ENCODE measurements around the gene GLT6D1. TPM values are rescaled to one million over a fixed set of nuclear protein-coding genes. Genes with fewer than 3 reads are reported as not detected.

Gene GLT6D1
- total RNA-seq, 1 donor = not detected

GRCh38 chr9:135591506-135592330 lies 47.6 kb downstream of the GLT6D1 start:
- no peaks in the 10 kb centered on the region for H3K9me3 ChIP-seq (ENCODE audit: low read depth, low read length)
- H3K27me3 ChIP-seq (ENCODE audit: insufficient read depth, low read length) = peaks cover 2% of the 10 kb centered on the region
- H3K4me1 ChIP-seq (ENCODE audit: insufficient read depth, low read length) = no peaks in the 10 kb centered on the region
- no peak overlapping the region for H3K4me3 ChIP-seq (ENCODE audit: low read length)

- Histone ChIP-seq H3K9me3 (ENCODE audit: low read depth, low read length) (no peaks in the 10 kb centered on the region), H3K4me3 (ENCODE audit: low read length) (no peak overlapping the region), H3K4me1 (ENCODE audit: insufficient read depth, low read length) (no peaks in the 10 kb centered on the region), H3K27me3 (ENCODE audit: insufficient read depth, low read length) (peaks cover 2% of the 10 kb centered on the region)
Measured at GRCh38 chr9:135590486-135591079, 48.8 kb downstream of the GLT6D1 start.

- no peaks in the 10 kb centered on the region for H3K9me3 ChIP-seq (ENCODE audit: low read depth, low read length)
- no peak overlapping the region for H3K4me3 ChIP-seq (ENCODE audit: low read length)
- no peaks in the 10 kb centered on the region for H3K4me1 ChIP-seq (ENCODE audit: insufficient read depth, low read length)
- peaks cover 2% of the 10 kb centered on the region for H3K27me3 ChIP-seq (ENCODE audit: insufficient read depth, low read length)
Measured at GRCh38 chr9:135589596-135590485, 49.5 kb downstream of the GLT6D1 start.

GRCh38 chr9:135588886-135589595 lies 50.3 kb downstream of the GLT6D1 start:
- H3K4me1 ChIP-seq (ENCODE audit: insufficient read depth, low read length) = no peaks in the 10 kb centered on the region
- H3K4me3 ChIP-seq (ENCODE audit: low read length) = no peak overlapping the region
- no peaks in the 10 kb centered on the region for H3K27me3 ChIP-seq (ENCODE audit: insufficient read depth, low read length)
- no peaks in the 10 kb centered on the region for H3K9me3 ChIP-seq (ENCODE audit: low read depth, low read length)

GRCh38 chr9:135588371-135588770 lies 51.0 kb downstream of the GLT6D1 start:
- H3K4me1 ChIP-seq (ENCODE audit: insufficient read depth, low read length) = no peaks in the 10 kb centered on the region
- H3K27me3 ChIP-seq (ENCODE audit: insufficient read depth, low read length) = no peaks in the 10 kb centered on the region
- no peak overlapping the region for H3K4me3 ChIP-seq (ENCODE audit: low read length)
- H3K9me3 ChIP-seq (ENCODE audit: low read depth, low read length) = no peaks in the 10 kb centered on the region

GRCh38 chr9:135587658-135588057 lies 51.7 kb downstream of the GLT6D1 start:
- Histone ChIP-seq H3K4me3 (ENCODE audit: low read length) (no peak overlapping the region), H3K27me3 (ENCODE audit: insufficient read depth, low read length) (no peaks in the 10 kb centered on the region), H3K4me1 (ENCODE audit: insufficient read depth, low read length) (no peaks in the 10 kb centered on the region), H3K9me3 (ENCODE audit: low read depth, low read length) (no peaks in the 10 kb centered on the region)

GRCh38 chr9:135586601-135587109 lies 52.7 kb downstream of the GLT6D1 start:
- Histone ChIP-seq H3K9me3 (ENCODE audit: low read depth, low read length) (no peaks in the 10 kb centered on the region), H3K4me3 (ENCODE audit: low read length) (no peak overlapping the region), H3K4me1 (ENCODE audit: insufficient read depth, low read length) (no peaks in the 10 kb centered on the region), H3K27me3 (ENCODE audit: insufficient read depth, low read length) (no peaks in the 10 kb centered on the region)

GRCh38 chr9:135584934-135585333 lies 54.4 kb downstream of the GLT6D1 start:
- Histone ChIP-seq H3K4me1 (ENCODE audit: insufficient read depth, low read length) (no peaks in the 10 kb centered on the region), H3K9me3 (ENCODE audit: low read depth, low read length) (no peaks in the 10 kb centered on the region), H3K27me3 (ENCODE audit: insufficient read depth, low read length) (no peaks in the 10 kb centered on the region), H3K4me3 (ENCODE audit: low read length) (no peak overlapping the region)

- Histone ChIP-seq H3K4me1 (ENCODE audit: insufficient read depth, low read length) (no peaks in the 10 kb centered on the region), H3K9me3 (ENCODE audit: low read depth, low read length) (no peaks in the 10 kb centered on the region), H3K27me3 (ENCODE audit: insufficient read depth, low read length) (no peaks in the 10 kb centered on the region), H3K4me3 (ENCODE audit: low read length) (no peak overlapping the region)
Measured at GRCh38 chr9:135584371-135584770, 55.0 kb downstream of the GLT6D1 start.

GRCh38 chr9:135583688-135584011 lies 55.7 kb downstream of the GLT6D1 start:
- Histone ChIP-seq H3K4me1 (ENCODE audit: insufficient read depth, low read length) (no peaks in the 10 kb centered on the region), H3K9me3 (ENCODE audit: low read depth, low read length) (no peaks in the 10 kb centered on the region), H3K4me3 (ENCODE audit: low read length) (no peak overlapping the region), H3K27me3 (ENCODE audit: insufficient read depth, low read length) (no peaks in the 10 kb centered on the region)

GRCh38 chr9:135582966-135583687 lies 56.2 kb downstream of the GLT6D1 start:
- Histone ChIP-seq H3K9me3 (ENCODE audit: low read depth, low read length) (no peaks in the 10 kb centered on the region), H3K4me3 (ENCODE audit: low read length) (no peak overlapping the region), H3K4me1 (ENCODE audit: insufficient read depth, low read length) (no peaks in the 10 kb centered on the region), H3K27me3 (ENCODE audit: insufficient read depth, low read length) (no peaks in the 10 kb centered on the region)

- no peak overlapping the region for H3K4me3 ChIP-seq (ENCODE audit: low read length)
- H3K27me3 ChIP-seq (ENCODE audit: insufficient read depth, low read length) = no peaks in the 10 kb centered on the region
- no peaks in the 10 kb centered on the region for H3K9me3 ChIP-seq (ENCODE audit: low read depth, low read length)
- no peaks in the 10 kb centered on the region for H3K4me1 ChIP-seq (ENCODE audit: insufficient read depth, low read length)
Measured at GRCh38 chr9:135582541-135582940, 56.8 kb downstream of the GLT6D1 start.

GRCh38 chr9:135581636-135582426 lies 57.5 kb downstream of the GLT6D1 start:
- H3K4me1 ChIP-seq (ENCODE audit: insufficient read depth, low read length) = no peaks in the 10 kb centered on the region
- no peak overlapping the region for H3K4me3 ChIP-seq (ENCODE audit: low read length)
- no peaks in the 10 kb centered on the region for H3K9me3 ChIP-seq (ENCODE audit: low read depth, low read length)
- H3K27me3 ChIP-seq (ENCODE audit: insufficient read depth, low read length) = no peaks in the 10 kb centered on the region

All from mononuclear cell (primary cell).